HG02938 (cell line): ENCODE data around the gene RANBP3.

Source experiments
- ATAC-seq: cut with Tn5 transposase; IDR thresholded peaks from one replicate; pipeline ENCODE4 v1.9.1; 2021; ENCODE audit warnings: mild to moderate bottlenecking, moderate library complexity; ENCODE audit not compliant: unreplicated experiment

The RANBP3 gene

GRCh38 chr19:5953030-5953589 is 24.8 kb downstream of the RANBP3 start:
- ATAC-seq: no peak

- no peak for ATAC-seq
These were observed 25.5 kb downstream of the RANBP3 start for GRCh38 chr19:5952193-5953029.

GRCh38 chr19:5951338-5951861 is 26.5 kb downstream of the RANBP3 start:
- no peak for ATAC-seq

- ATAC-seq: no peak
These were observed 27.2 kb downstream of the RANBP3 start for GRCh38 chr19:5950741-5951140.

- no peak for ATAC-seq
These were observed 28.1 kb downstream of the RANBP3 start for GRCh38 chr19:5949792-5950305.

- ATAC-seq: no peak
These were observed 29.0 kb downstream of the RANBP3 start for GRCh38 chr19:5948752-5949564.

- no peak for ATAC-seq
These were observed 30.5 kb downstream of the RANBP3 start for GRCh38 chr19:5947435-5947834.

- ATAC-seq: no peak
These were observed 34.3 kb downstream of the RANBP3 start for GRCh38 chr19:5943623-5944022.

GRCh38 chr19:5943045-5943444 is 34.9 kb downstream of the RANBP3 start:
- no peak for ATAC-seq

- ATAC-seq: no peak
These were observed 36.3 kb downstream of the RANBP3 start for GRCh38 chr19:5941673-5942072.

GRCh38 chr19:5940260-5941208 is 37.4 kb downstream of the RANBP3 start:
- ATAC-seq: no peak

GRCh38 chr19:5937550-5937949 is 40.4 kb downstream of the RANBP3 start:
- ATAC-seq: no peak

GRCh38 chr19:5936292-5936592 is 41.7 kb downstream of the RANBP3 start:
- ATAC-seq: no peak

- ATAC-seq: no peak
These were observed 42.3 kb downstream of the RANBP3 start for GRCh38 chr19:5935473-5936291.

- no peak for ATAC-seq
These were observed 43.0 kb downstream of the RANBP3 start for GRCh38 chr19:5934774-5935472.

- ATAC-seq: no peak
These were observed 43.9 kb downstream of the RANBP3 start for GRCh38 chr19:5934069-5934401.

- ATAC-seq: no peak
These were observed 44.4 kb downstream of the RANBP3 start for GRCh38 chr19:5933391-5934068.

- no peak for ATAC-seq
These were observed 45.2 kb downstream of the RANBP3 start for GRCh38 chr19:5932609-5933262.
